ENCODE data around the gene MYPOP.
A peak's percentile ranks its signal among the peaks of the same experiment; 100 is the strongest.

MYPOP gene

GRCh38 chr19:45887200-45887710, 15.2 kb downstream of the MYPOP start:
- Histone ChIP-seq H3K36me3 (ENCODE audit: insufficient read depth, low read length) (peaks cover 32% of the 10 kb centered on the region), H3K27me3 (ENCODE audit: insufficient read depth, low read length, poor library complexity) (no peaks in the 10 kb centered on the region), H3K9ac (ENCODE audit: low read depth, low read length) (peak overlapping the region; percentile 82), H3K4me2 (ENCODE audit: insufficient read depth, low read length) (peak overlapping the region; percentile 99), H3K4me1 (ENCODE audit: insufficient read depth, low read length) (peaks cover 37% of the 10 kb centered on the region), H3K27ac (ENCODE audit: low read length) (peak overlapping the region; percentile 84), H3K79me2 (ENCODE audit: insufficient read depth, low read length) (peaks cover 31% of the 10 kb centered on the region), H2AFZ (ENCODE audit: low read depth, low read length) (peak overlapping the region; percentile 69), H4K20me1 (ENCODE audit: insufficient read depth, low read length) (peaks cover 32% of the 10 kb centered on the region), H3K4me3 (ENCODE audit: low read depth in 1 of 2, low read length in 2 of 2) (peak overlapping the region; percentile 46 to 78; a peak in 3 of 4 replicates), H3K9me3 (ENCODE audit: insufficient read depth, low read length, severe bottlenecking) (no peaks in the 10 kb centered on the region)
- DNase-seq: no peak
- TF ChIP-seq EZH2 (IDR thresholded peaks at IDR 0.05; ENCODE audit: borderline replicate concordance, low read depth, low read length, severe bottlenecking) (no peak), CTCF (IDR thresholded peaks at IDR 0.05; ENCODE audit: borderline replicate concordance, extremely low read depth, low read length, poor library complexity, severe bottlenecking) (no peak)
- no peak for ATAC-seq (ENCODE audit: insufficient read depth, low read depth)

GRCh38 chr19:45886427-45887199, 15.8 kb downstream of the MYPOP start:
- TF ChIP-seq EZH2 (IDR thresholded peaks at IDR 0.05; ENCODE audit: borderline replicate concordance, low read depth, low read length, severe bottlenecking): no peak
- no peak for TF ChIP-seq CTCF (IDR thresholded peaks at IDR 0.05; ENCODE audit: borderline replicate concordance, extremely low read depth, low read length, poor library complexity, severe bottlenecking)
- DNase-seq (peak; percentile 95), ATAC-seq (ENCODE audit: insufficient read depth, low read depth) (peak; percentile 82)
- H3K4me1 ChIP-seq (ENCODE audit: insufficient read depth, low read length): peaks cover 37% of the 10 kb centered on the region
- H3K27me3 ChIP-seq (ENCODE audit: insufficient read depth, low read length, poor library complexity): no peaks in the 10 kb centered on the region
- peak overlapping the region; percentile 84 for H3K27ac ChIP-seq (ENCODE audit: low read length)
- H3K4me3 ChIP-seq (ENCODE audit: low read depth in 1 of 2, low read length in 2 of 2): peak overlapping the region; percentile 46 to 78
- H4K20me1 ChIP-seq (ENCODE audit: insufficient read depth, low read length): peaks cover 38% of the 10 kb centered on the region
- H3K4me2 ChIP-seq (ENCODE audit: insufficient read depth, low read length): peak overlapping the region; percentile 99
- peaks cover 31% of the 10 kb centered on the region for H3K79me2 ChIP-seq (ENCODE audit: insufficient read depth, low read length)
- peak overlapping the region; percentile 82 for H3K9ac ChIP-seq (ENCODE audit: low read depth, low read length)
- peaks cover 32% of the 10 kb centered on the region for H3K36me3 ChIP-seq (ENCODE audit: insufficient read depth, low read length)
- peak overlapping the region; percentile 69 for H2AFZ ChIP-seq (ENCODE audit: low read depth, low read length)
- H3K9me3 ChIP-seq (ENCODE audit: insufficient read depth, low read length, severe bottlenecking): no peaks in the 10 kb centered on the region

GRCh38 chr19:45885556-45886426, 16.6 kb downstream of the MYPOP start, which contains the start of gene IRF2BP1:
TSS of gene IRF2BP1 (minus strand) at chr19:45886141. CDS start at chr19:45885774, 367 bp downstream.
- H3K36me3 ChIP-seq (ENCODE audit: insufficient read depth, low read length): peaks cover 32% of the 10 kb centered on the region
- peak within 1 kb of the TSS; percentile 84 for H3K27ac ChIP-seq (ENCODE audit: low read length)
- DNase-seq (peak; percentile 91), ATAC-seq (ENCODE audit: insufficient read depth, low read depth) (peak; percentile 76)
- H3K9ac ChIP-seq (ENCODE audit: low read depth, low read length): peak within 1 kb of the TSS; percentile 82
- H3K27me3 ChIP-seq (ENCODE audit: insufficient read depth, low read length, poor library complexity): no peaks in the 10 kb centered on the region
- peaks cover 37% of the 10 kb centered on the region for H3K4me1 ChIP-seq (ENCODE audit: insufficient read depth, low read length)
- peak within 1 kb of the TSS; percentile 69 for H2AFZ ChIP-seq (ENCODE audit: low read depth, low read length)
- H3K9me3 ChIP-seq (ENCODE audit: insufficient read depth, low read length, severe bottlenecking): no peaks in the 10 kb centered on the region
- H3K79me2 ChIP-seq (ENCODE audit: insufficient read depth, low read length): peaks cover 31% of the 10 kb centered on the region
- peak within 1 kb of the TSS; percentile 99 for H3K4me2 ChIP-seq (ENCODE audit: insufficient read depth, low read length)
- peaks cover 44% of the 10 kb centered on the region for H4K20me1 ChIP-seq (ENCODE audit: insufficient read depth, low read length)
- TF ChIP-seq CTCF (IDR thresholded peaks at IDR 0.05; ENCODE audit: borderline replicate concordance, extremely low read depth, low read length, poor library complexity, severe bottlenecking) (no peak), EZH2 (IDR thresholded peaks at IDR 0.05; ENCODE audit: borderline replicate concordance, low read depth, low read length, severe bottlenecking) (no peak)
- peak within 1 kb of the TSS; percentile 46 to 78 for H3K4me3 ChIP-seq (ENCODE audit: low read depth in 1 of 2, low read length in 2 of 2)

Measured in DND-41 (cell line).